Transverse colon (tissue), 4 donors: ENCODE results near the gene TM9SF1. TPM values are rescaled to one million over a fixed set of nuclear protein-coding genes. Genes with fewer than 3 reads are reported as not detected.

Experiments
- DNase-seq: peaks from one replicate; pipeline ENCODE4 v3.0.0-alpha.2; 2019
- H3K27ac ChIP-seq, 4 donors: fragments of 200-600 bp; sonication (generic); 2 replicates each; pipeline ENCODE4 v1.5.1; 2016 to 2018; ENCODE audit warnings: inconsistent platforms in 4 of 4
- H3K27me3 ChIP-seq: fragments of 200-600 bp; sonication (generic); 2 replicates; pipeline ENCODE4 v1.5.1; 2017; ENCODE audit warnings: inconsistent platforms
- H3K36me3 ChIP-seq, 4 donors: fragments of 200-600 bp; sonication (generic); 2 replicates each; pipeline ENCODE4 v1.5.1; 2017 to 2019; ENCODE audit warnings: inconsistent platforms in 4 of 4
- H3K4me1 ChIP-seq, 4 donors: fragments of 200-600 bp; sonication (generic); 2 replicates each; pipeline ENCODE4 v1.5.1; 2017 to 2020; ENCODE audit warnings: inconsistent platforms in 4 of 4
- H3K4me3 ChIP-seq, 4 donors: fragments of 200-600 bp; sonication (generic); 1 replicate in 1 of 4; 2 replicates in 3 of 4; pipeline versions ENCODE4 v1.5.1 to v1.6.1; 2017 to 2019; ENCODE audit warnings: inconsistent platforms in 4 of 4
- H3K9me3 ChIP-seq, 2 donors: fragments of 200-600 bp; sonication (generic); 2 replicates each; pipeline ENCODE4 v1.5.1; 2017 to 2019; ENCODE audit warnings: inconsistent platforms in 2 of 2
- CTCF ChIP-seq, 5 experiments: fragments of 200-600 bp in 3 of 5; fragments of 450-650 bp in 2 of 5; sonication (generic) in 3 of 5; IDR thresholded peaks; 1 replicate in 2 of 5; 2 replicates in 3 of 5; pipeline ENCODE4 v1.5.1; 2016 to 2017; ENCODE audit warnings: antibody characterized with exemption in 5 of 5, inconsistent platforms in 3 of 5, mild to moderate bottlenecking in 2 of 5, moderate library complexity in 1 of 5
- EP300 ChIP-seq: sonication (generic); formaldehyde crosslinking; IDR thresholded peaks from one replicate; pipeline ENCODE4 v1.6.1; 2017; ENCODE audit warnings: antibody characterized with exemption, low read depth
- POLR2A ChIP-seq: fragments of 450-650 bp; IDR thresholded peaks from one replicate; pipeline ENCODE4 v1.6.1; 2016; ENCODE audit warnings: antibody characterized with exemption, mild to moderate bottlenecking, moderate library complexity
- POLR2AphosphoS5 ChIP-seq, 3 donors: sonication (generic); formaldehyde crosslinking; IDR thresholded peaks; one replicate each; pipeline ENCODE4 v1.6.1; 2016; ENCODE audit warnings: antibody characterized with exemption in 3 of 3
- WGBS, 2 donors: methylation state at CpG; one replicate each; pipeline ENCODE4 v1.1.5; 2018; ENCODE audit warnings: low coverage in 1 of 2; 5-methylcytosine and 5-hydroxymethylcytosine counted together
- in situ Hi-C, 4 donors: fragments of 200-750 bp; cut with MboI; loops; one replicate each; pipeline versions ENCODE4 v1.15.0 to v1.15.1; 2017; ENCODE audit warnings: low sequenced_read_pairs in 3 of 4, low pct_ligation_motif_present in 1 of 4, low pct_unique_long_range_greater_than_20kb in 1 of 4
- intact Hi-C: fragments of 100-400 bp; cut with DNase I; formaldehyde crosslinking; loops from one replicate; pipeline ENCODE4 v1.15.1; 2023; ENCODE audit warnings: low total_unique reads
- total RNA-seq, 4 donors: library from RNA; depleted of rRNA; stranded (reverse); fragments of >200 nt; gene quantifications; one replicate each; pipeline ENCODE4 v1.1.0, GENCODE V29; 2016

Gene TM9SF1
- total RNA-seq, 4 donors from 2014 or later: 32.9 to 127 (median 63.9) TPM

- Histone ChIP-seq H3K9me3 (no peaks in the 10 kb centered on the region), H3K4me1 (no peaks in the 10 kb centered on the region), H3K4me3 (no peak overlapping the region), H3K27ac (no peak overlapping the region), H3K27me3 (no peaks in the 10 kb centered on the region), H3K36me3 (peaks cover 0 to 63% (median 33%) of the 10 kb centered on the region in 4 donors)
- TF ChIP-seq EP300: no peak
- no peak for TF ChIP-seq CTCF (IDR thresholded peaks at IDR 0.05)
- TF ChIP-seq POLR2A: no peak
- TF ChIP-seq POLR2AphosphoS5 (IDR thresholded peaks at IDR 0.05): no peak
- 98% methylated on average over 10 of the region's 10 CpGs; no CpG with 5 or more reads in 1 of the 2 donors for WGBS, 2 donors
- intact Hi-C loops (loop anchor here (10.0 kb wide), 1 partner anchor 50 kb away; no protein-coding TSS in a partner anchor), in situ Hi-C loops (no loop called here)
- no peak for DNase-seq
These were observed 40.1 kb downstream of the TM9SF1 start for GRCh38 chr14:24155100-24155499.

DNA sequence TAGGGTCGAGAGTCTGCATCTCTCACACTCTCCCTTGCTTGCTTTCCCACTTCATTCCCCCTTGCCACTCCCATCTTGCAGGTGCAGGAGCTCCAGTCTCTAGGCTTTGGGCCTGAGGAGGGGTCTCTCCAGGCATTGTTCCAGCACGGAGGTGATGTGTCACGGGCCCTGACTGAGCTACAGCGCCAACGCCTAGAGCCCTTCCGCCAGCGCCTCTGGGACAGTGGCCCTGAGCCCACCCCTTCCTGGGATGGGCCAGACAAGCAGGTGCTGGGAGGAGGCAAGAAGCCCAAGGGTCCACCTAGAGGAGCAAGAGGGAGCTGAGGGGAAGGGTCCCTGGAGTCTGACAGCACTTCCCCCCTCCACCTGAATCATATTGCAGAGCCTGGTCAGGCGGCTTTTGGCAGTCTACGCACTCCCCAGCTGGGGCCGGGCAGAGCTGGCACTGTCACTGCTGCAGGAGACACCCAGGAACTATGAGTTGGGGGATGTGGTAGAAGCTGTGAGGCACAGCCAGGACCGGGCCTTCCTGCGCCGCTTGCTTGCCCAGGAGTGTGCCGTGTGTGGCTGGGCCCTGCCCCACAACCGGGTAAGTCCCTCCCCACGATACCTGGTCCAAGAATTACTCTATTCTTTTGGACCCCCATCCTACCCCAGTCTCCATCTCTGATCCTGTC, 43.7 kb downstream of the TM9SF1 start:
- DNase-seq: no peak
- H3K27me3 ChIP-seq: no peaks in the 10 kb centered on the region
- H3K4me1 ChIP-seq: peaks cover 4 to 13% (median 11%) of the 10 kb centered on the region in 4 donors
- intact Hi-C loops (loop anchor here (10.0 kb wide), 1 partner anchor 47 kb away; no protein-coding TSS in a partner anchor), in situ Hi-C loops (no loop called here)
- H3K9me3 ChIP-seq: no peaks in the 10 kb centered on the region
- H3K4me3 ChIP-seq: no peak overlapping the region
- TF ChIP-seq CTCF (IDR thresholded peaks at IDR 0.05): no peak
- no peak for TF ChIP-seq POLR2AphosphoS5 (IDR thresholded peaks at IDR 0.05)
- TF ChIP-seq POLR2A: no peak
- TF ChIP-seq EP300: no peak
- peaks cover 0 to 49% (median 23%) of the 10 kb centered on the region in 4 donors for H3K36me3 ChIP-seq
- WGBS, 2 donors: 90 to 92% methylated on average over 2 to 16 of the region's 16 CpGs
- no peak overlapping the region for H3K27ac ChIP-seq

- Histone ChIP-seq H3K27ac (no peak overlapping the region), H3K27me3 (no peaks in the 10 kb centered on the region), H3K9me3 (no peaks in the 10 kb centered on the region), H3K36me3 (peaks cover 0 to 44% (median 20%) of the 10 kb centered on the region in 4 donors), H3K4me1 (peaks cover 4 to 15% (median 11%) of the 10 kb centered on the region in 4 donors), H3K4me3 (no peak overlapping the region)
- no peak for TF ChIP-seq POLR2AphosphoS5 (IDR thresholded peaks at IDR 0.05)
- TF ChIP-seq CTCF (IDR thresholded peaks at IDR 0.05): no peak
- no peak for TF ChIP-seq POLR2A
- TF ChIP-seq EP300: no peak
- DNase-seq: no peak
- intact Hi-C loops: loop anchor here (10.0 kb wide), 1 partner anchor 46 kb away; no protein-coding TSS in a partner anchor
- in situ Hi-C loops: no loop called here
- WGBS, 2 donors: 88 to 89% methylated on average over 3 to 9 of the region's 9 CpGs
These were observed 44.2 kb downstream of the TM9SF1 start for GRCh38 chr14:24150993-24151392.

- in situ Hi-C loops (no loop called here), intact Hi-C loops (loop anchor here (10.0 kb wide), 1 partner anchor 46 kb away; no protein-coding TSS in a partner anchor)
- Histone ChIP-seq H3K27ac (no peak overlapping the region), H3K36me3 (peaks cover 0 to 39% (median 18%) of the 10 kb centered on the region in 4 donors), H3K4me3 (no peak overlapping the region), H3K9me3 (no peaks in the 10 kb centered on the region), H3K27me3 (no peaks in the 10 kb centered on the region), H3K4me1 (peaks cover 8 to 19% (median 15%) of the 10 kb centered on the region in 4 donors)
- DNase-seq: no peak
- TF ChIP-seq CTCF (IDR thresholded peaks at IDR 0.05) (no peak), EP300 (no peak)
- 94% methylated on average over 9 of the region's 9 CpGs; no CpG with 5 or more reads in 1 of the 2 donors for WGBS, 2 donors
These were observed 44.7 kb downstream of the TM9SF1 start for GRCh38 chr14:24150567-24150966.
